ENCODE data around the gene DEXI. TPM values are rescaled to one million over a fixed set of nuclear protein-coding genes. Genes with fewer than 3 reads are reported as not detected.

DEXI gene
- total and polyA plus RNA-seq, 2 of the 13 experiments (the other 11 are each of a cell fraction or from before 2014, with no cell fraction given): 51.5 to 70.4 TPM

DNA sequence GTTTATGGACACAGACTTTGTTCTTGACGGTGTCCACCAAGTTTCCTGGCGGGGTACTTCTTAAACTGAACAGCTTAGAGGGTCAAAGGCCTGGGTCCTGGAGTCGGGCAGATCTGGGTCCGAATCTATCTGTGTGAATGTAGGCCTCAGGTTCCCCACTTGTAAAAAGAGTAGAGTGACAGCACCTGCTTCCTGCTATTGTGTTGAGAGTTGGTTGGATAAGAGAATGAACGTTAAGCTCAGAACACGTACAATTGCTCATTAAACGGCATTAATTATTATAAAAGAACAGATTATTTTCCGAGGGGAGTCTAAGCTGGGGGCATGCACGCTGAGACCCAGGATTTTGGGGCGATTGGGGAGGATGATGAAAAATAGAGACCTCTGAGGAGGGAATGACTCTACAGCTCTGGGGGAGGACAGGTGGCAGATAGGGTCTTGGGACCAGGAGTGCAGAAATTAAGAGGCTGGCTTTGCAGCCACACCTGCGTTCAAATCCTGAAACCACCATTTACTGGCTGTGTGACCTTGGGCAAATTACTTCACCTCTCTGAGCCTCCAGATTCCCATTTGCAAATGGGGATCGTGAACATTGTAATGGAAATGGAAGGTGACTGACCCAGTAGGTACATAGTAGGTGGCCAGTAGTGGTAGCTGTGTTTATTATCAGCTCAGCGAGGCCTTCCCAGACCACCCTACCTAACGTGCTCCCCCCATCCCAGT, 3.0 kb upstream of the DEXI start:
- H3K79me2 ChIP-seq (ENCODE audit: insufficient read depth, low read length): peaks cover 35% of the 10 kb centered on the region
- peaks cover 12% of the 10 kb centered on the region for H4K20me1 ChIP-seq (ENCODE audit: insufficient read depth, low read length)
- H3K4me2 ChIP-seq (ENCODE audit: low read depth, low read length): peak overlapping the region; percentile 98
- in situ Hi-C loops (cut with HindIII; ENCODE audit: extremely low pct_ligation_motif_present, low pct_unique_long_range_greater_than_20kb) (no loop called here), intact Hi-C loops (cut with micrococcal nuclease; ENCODE audit: unreplicated experiment) (loop anchor here (1.0 kb wide), 1 partner anchor 26 kb away; no protein-coding TSS in a partner anchor)
- H3K9ac ChIP-seq (ENCODE audit: insufficient read depth, low read depth, low read length): peak overlapping the region; percentile 77
- TSS peak; percentile 62 for BruUV-seq (replicated peaks)
- H3K9me3 ChIP-seq (ENCODE audit: low read length): no peaks in the 10 kb centered on the region
- H3K36me3 ChIP-seq (replicated peaks in 1 of 2; ENCODE audit: control insufficient read depth in 1 of 2, insufficient read depth in 2 of 2, low read length in 2 of 2): no peaks in the 10 kb centered on the region
- ATAC-seq (no peak), DNase-seq (ENCODE audit: low spot score) (no peak), FAIRE-seq (no peak)
- WGBS (ENCODE audit: low lambda C conversion rate): 19% methylated on average over 14 of the region's 14 CpGs
- ChIA-PET CTCF (ENCODE audit: low intra/inter-chr PET ratio, low total read pairs) (no interaction called here), POLR2A (interaction anchor here (1.1 to 2.0 kb wide), 5 partner anchors 19 to 311 kb away, joined by 4 to 10 read pairs (median 7); partner anchors contain the start of genes NUBP1 and SOCS1)
- no peak overlapping the region for H2AFZ ChIP-seq (ENCODE audit: low read length)
- no peaks in the 10 kb centered on the region; a peak in 1 of 5 replicates for H3K27me3 ChIP-seq (ENCODE audit: control insufficient read depth in 1 of 2, insufficient read depth in 2 of 2, low read length in 2 of 2)
- H3K27ac ChIP-seq (ENCODE audit: extremely low read length, insufficient read depth, low read length): peak overlapping the region; percentile 24
- peak overlapping the region; percentile 91 to 93 (median 92) for H3K4me3 ChIP-seq (replicated peaks in 1 of 3; ENCODE audit: insufficient read depth in 1 of 3, low read depth in 2 of 3, low read length in 3 of 3)
- H3K4me1 ChIP-seq (ENCODE audit: insufficient read depth, low read length): peaks cover 44% of the 10 kb centered on the region
- TF ChIP-seq ZNF775 (CRISPR knock-in tag; IDR thresholded peaks at IDR 0.05; ENCODE audit: borderline replicate concordance): no peak
- no peak for TF ChIP-seq NCOA2 (CRISPR knock-in tag; IDR thresholded peaks at IDR 0.05)
- no peak for TF ChIP-seq ZNF335 (CRISPR knock-in tag; IDR thresholded peaks at IDR 0.05)
- 0 out of 2 replicates have a peak, but pooled peaks have one; percentile 6 for TF ChIP-seq ZSCAN30 (CRISPR knock-in tag; IDR thresholded peaks at IDR 0.05)
- no peak for TF ChIP-seq CENPBD1 (CRISPR knock-in tag; IDR thresholded peaks at IDR 0.05; ENCODE audit: borderline replicate concordance, low read depth)
- TF ChIP-seq MEIS1 (CRISPR knock-in tag; IDR thresholded peaks at IDR 0.05; ENCODE audit: borderline replicate concordance): 0 out of 2 replicates have a peak, but pooled peaks have one; percentile 47
- TF ChIP-seq DPF2 (CRISPR knock-in tag; IDR thresholded peaks at IDR 0.05; ENCODE audit: borderline replicate concordance, low read depth): no peak
- no peak for TF ChIP-seq MNT (IDR thresholded peaks at IDR 0.05)
- no peak for TF ChIP-seq KAT7 (CRISPR knock-in tag; IDR thresholded peaks at IDR 0.05; ENCODE audit: borderline replicate concordance)
- TF ChIP-seq AKNA (CRISPR knock-in tag; IDR thresholded peaks at IDR 0.05; ENCODE audit: borderline replicate concordance): no peak
- 0 out of 2 replicates have a peak, but pooled peaks have one; percentile 14 for TF ChIP-seq ZNF317 (CRISPR knock-in tag; IDR thresholded peaks at IDR 0.05)
- peak; percentile 38; the same call in 1 of the 2 replicates for TF ChIP-seq ZNF746 (CRISPR knock-in tag; IDR thresholded peaks at IDR 0.05)
- TF ChIP-seq, protein P1, sequence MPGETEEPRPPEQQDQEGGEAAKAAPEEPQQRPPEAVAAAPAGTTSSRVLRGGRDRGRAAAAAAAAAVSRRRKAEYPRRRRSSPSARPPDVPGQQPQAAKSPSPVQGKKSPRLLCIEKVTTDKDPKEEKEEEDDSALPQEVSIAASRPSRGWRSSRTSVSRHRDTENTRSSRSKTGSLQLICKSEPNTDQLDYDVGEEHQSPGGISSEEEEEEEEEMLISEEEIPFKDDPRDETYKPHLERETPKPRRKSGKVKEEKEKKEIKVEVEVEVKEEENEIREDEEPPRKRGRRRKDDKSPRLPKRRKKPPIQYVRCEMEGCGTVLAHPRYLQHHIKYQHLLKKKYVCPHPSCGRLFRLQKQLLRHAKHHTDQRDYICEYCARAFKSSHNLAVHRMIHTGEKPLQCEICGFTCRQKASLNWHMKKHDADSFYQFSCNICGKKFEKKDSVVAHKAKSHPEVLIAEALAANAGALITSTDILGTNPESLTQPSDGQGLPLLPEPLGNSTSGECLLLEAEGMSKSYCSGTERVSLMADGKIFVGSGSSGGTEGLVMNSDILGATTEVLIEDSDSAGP (CRISPR knock-in tag; IDR thresholded peaks at IDR 0.05; ENCODE audit: borderline replicate concordance): no peak
